ENCODE data around the gene ASB16. TPM values are rescaled to one million over a fixed set of nuclear protein-coding genes. Genes with fewer than 3 reads are reported as not detected.
A peak's percentile ranks its signal among the peaks of the same experiment; 100 is the strongest.

The ASB16 gene
- not detected in 2 replicates for total RNA-seq
- polyA plus RNA-seq, result not detected in 2 replicates
- polyA plus RNA-seq (2011; cell fraction: cytosol; rRNA removed), result not detected in 2 replicates
- 0.17 and 0.20 TPM in 2 replicates for polyA plus RNA-seq (2011; cell fraction: nucleus; rRNA removed)
- polyA plus RNA-seq (2012), result 0.65 and 0.96 TPM in 2 replicates
- polyA minus RNA-seq, result not detected in 2 replicates
- not detected for polyA minus RNA-seq (2011; cell fraction: cytosol; rRNA and poly(A)+ RNA removed)
- polyA minus RNA-seq (2011; cell fraction: nucleus; rRNA and poly(A)+ RNA removed), result 0.24 TPM in 1 of 2 replicates, not detected in the other
- Bru-seq, nascent RNA, result percentile 19 among the genes with signal in this experiment
- BruChase-seq, experiment 1, labeled RNA remaining after a 6-hour chase, result percentile 12 among the genes with signal in this experiment
- BruChase-seq, experiment 2, labeled RNA remaining after a 2-hour chase, result percentile 18 among the genes with signal in this experiment
- long read RNA-seq, partial matches to known transcripts, result 0 of 10 reads
- long read RNA-seq, other reads (novel, unspliced or antisense), result 10 of 10 reads

- no TSS peak for BruUV-seq (replicated peaks)
- CTCF ChIA-PET, result interaction anchor here (3.9 kb wide), 1 partner anchor 227 kb away, joined by 69 read pairs; the partner anchor contains the start of gene PPY
Measured at GRCh38 chr17:44170499-44171201, at the start of gene ASB16. Gene ASB16 (plus strand): TSS chr17:44170704. CDS start chr17:44170790, 86 bp downstream.

More at GRCh38 chr17:44170499-44171201, at the start of gene ASB16:
- intact Hi-C loops (cut with micrococcal nuclease), result no loop called here
- no peak within 1 kb of the TSS for H3K9ac ChIP-seq (replicated peaks; ENCODE audit: extremely low read depth, insufficient read depth, low read length)
- no peaks in the 10 kb centered on the region for H4K20me1 ChIP-seq (replicated peaks; ENCODE audit: control insufficient read depth, extremely low read depth, insufficient read depth, low read length)
- no peak within 1 kb of the TSS for H3K27ac ChIP-seq (ENCODE audit: insufficient read depth, low read depth, low read length)
- dilution Hi-C loops (cut with MboI; ENCODE audit: extremely low pct_ligation_motif_present, low sequenced_read_pairs), result no loop called here
- DNase-seq (ENCODE audit: low read depth, low spot score) (no peak), FAIRE-seq (no peak)
- H3K9me3 ChIP-seq (replicated peaks; ENCODE audit: control insufficient read depth, insufficient read depth, low read length), result no peaks in the 10 kb centered on the region
- H2AFZ ChIP-seq (ENCODE audit: low read depth, low read length), result no peak within 1 kb of the TSS
- no peaks in the 10 kb centered on the region for H3K79me2 ChIP-seq (ENCODE audit: control insufficient read depth, insufficient read depth, low read length)
- H3K27me3 ChIP-seq (ENCODE audit: control insufficient read depth in 2 of 2, insufficient read depth in 2 of 2, low read length in 2 of 2), result no peaks in the 10 kb centered on the region
- no peaks in the 10 kb centered on the region for H3K36me3 ChIP-seq (ENCODE audit: control insufficient read depth in 2 of 2, extremely low read depth in 1 of 2, insufficient read depth in 2 of 2, low read length in 2 of 2)
- H3K4me2 ChIP-seq (ENCODE audit: insufficient read depth, low read length), result no peak within 1 kb of the TSS
- no peaks in the 10 kb centered on the region for H3K9me1 ChIP-seq (replicated peaks; ENCODE audit: control insufficient read depth, extremely low read depth, insufficient read depth, low read length)
- no peaks in the 10 kb centered on the region for H3K4me1 ChIP-seq (ENCODE audit: control insufficient read depth, extremely low read depth, insufficient read depth, low read length)
- TF ChIP-seq MYC (IDR thresholded peaks at IDR 0.05; ENCODE audit: low read depth, low read length) (no peak), POLR2A (IDR thresholded peaks at IDR 0.05; ENCODE audit: low read depth, low read length) (no peak), EZH2 (IDR thresholded peaks at IDR 0.05; ENCODE audit: borderline replicate concordance, low read depth, low read length, severe bottlenecking) (no peak), POLR2AphosphoS5 (IDR thresholded peaks at IDR 0.05; ENCODE audit: insufficient read depth, low read depth, low read length) (no peak), JUN (IDR thresholded peaks at IDR 0.05; ENCODE audit: borderline replicate concordance, insufficient read depth, insufficient read length, low read depth) (no peak), GATA2 (IDR thresholded peaks at IDR 0.05; ENCODE audit: insufficient read depth, insufficient read length, low read depth, low read length) (no peak), MAX (IDR thresholded peaks at IDR 0.05; ENCODE audit: insufficient read depth, insufficient read length) (no peak), FOS (IDR thresholded peaks at IDR 0.05; ENCODE audit: borderline replicate concordance, insufficient read depth, low read length) (no peak)
- TF ChIP-seq, protein P1, sequence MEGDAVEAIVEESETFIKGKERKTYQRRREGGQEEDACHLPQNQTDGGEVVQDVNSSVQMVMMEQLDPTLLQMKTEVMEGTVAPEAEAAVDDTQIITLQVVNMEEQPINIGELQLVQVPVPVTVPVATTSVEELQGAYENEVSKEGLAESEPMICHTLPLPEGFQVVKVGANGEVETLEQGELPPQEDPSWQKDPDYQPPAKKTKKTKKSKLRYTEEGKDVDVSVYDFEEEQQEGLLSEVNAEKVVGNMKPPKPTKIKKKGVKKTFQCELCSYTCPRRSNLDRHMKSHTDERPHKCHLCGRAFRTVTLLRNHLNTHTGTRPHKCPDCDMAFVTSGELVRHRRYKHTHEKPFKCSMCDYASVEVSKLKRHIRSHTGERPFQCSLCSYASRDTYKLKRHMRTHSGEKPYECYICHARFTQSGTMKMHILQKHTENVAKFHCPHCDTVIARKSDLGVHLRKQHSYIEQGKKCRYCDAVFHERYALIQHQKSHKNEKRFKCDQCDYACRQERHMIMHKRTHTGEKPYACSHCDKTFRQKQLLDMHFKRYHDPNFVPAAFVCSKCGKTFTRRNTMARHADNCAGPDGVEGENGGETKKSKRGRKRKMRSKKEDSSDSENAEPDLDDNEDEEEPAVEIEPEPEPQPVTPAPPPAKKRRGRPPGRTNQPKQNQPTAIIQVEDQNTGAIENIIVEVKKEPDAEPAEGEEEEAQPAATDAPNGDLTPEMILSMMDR (IDR thresholded peaks at IDR 0.05; ENCODE audit: extremely low read depth in 1 of 2, insufficient read depth in 1 of 2, low read depth in 1 of 2, low read length in 2 of 2), result no peak
- POLR2A ChIA-PET, result no interaction called here
- no peak within 1 kb of the TSS for H3K4me3 ChIP-seq (replicated peaks in 1 of 3; ENCODE audit: insufficient read depth in 1 of 3, low read depth in 1 of 3, low read length in 3 of 3)

All from endothelial cell of umbilical vein (primary cell).